ENCODE data around the gene XPNPEP2.

The XPNPEP2 gene

GRCh38 chrX:129804806-129805205, 66.0 kb downstream of the XPNPEP2 start:
- no peak for DNase-seq

GRCh38 chrX:129808158-129808828, 69.5 kb downstream of the XPNPEP2 start:
- DNase-seq, result no peak

- no peak for DNase-seq
These were observed 70.3 kb downstream of the XPNPEP2 start for GRCh38 chrX:129808829-129809796.

- no peak for DNase-seq
These were observed 75.0 kb downstream of the XPNPEP2 start for GRCh38 chrX:129813662-129814368.

- DNase-seq, result no peak
These were observed 79.3 kb downstream of the XPNPEP2 start for GRCh38 chrX:129818123-129818522.
